Eye (tissue), 1 donor: ENCODE measurements around the gene ZBTB16.
A peak's percentile ranks its signal among the peaks of the same experiment; 100 is the strongest.

Experiments used
- DNase-seq: peaks from one replicate; pipeline ENCODE4 v3.0.0-alpha.2; 2015

The ZBTB16 gene

DNA sequence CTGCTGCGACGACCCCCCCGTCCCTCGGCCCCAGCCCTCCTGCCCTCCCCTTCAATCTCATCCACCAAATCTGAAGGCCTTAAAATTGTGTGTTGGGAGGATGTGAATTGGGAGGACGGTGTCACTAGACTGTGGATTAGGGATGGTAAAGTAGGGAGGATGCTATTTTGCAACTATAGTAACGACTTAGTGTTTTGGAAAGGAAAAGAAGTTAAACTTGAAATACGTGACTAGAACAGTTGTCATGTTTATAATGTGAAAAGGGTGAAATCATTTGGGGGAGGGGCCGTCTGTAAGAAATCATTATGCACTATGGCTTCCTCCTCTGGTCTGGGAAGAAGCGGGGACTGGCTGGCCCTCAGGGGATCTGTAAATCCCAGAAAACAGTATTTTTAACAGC, 193.3 kb downstream of the ZBTB16 start:
- no peak for DNase-seq

DNA sequence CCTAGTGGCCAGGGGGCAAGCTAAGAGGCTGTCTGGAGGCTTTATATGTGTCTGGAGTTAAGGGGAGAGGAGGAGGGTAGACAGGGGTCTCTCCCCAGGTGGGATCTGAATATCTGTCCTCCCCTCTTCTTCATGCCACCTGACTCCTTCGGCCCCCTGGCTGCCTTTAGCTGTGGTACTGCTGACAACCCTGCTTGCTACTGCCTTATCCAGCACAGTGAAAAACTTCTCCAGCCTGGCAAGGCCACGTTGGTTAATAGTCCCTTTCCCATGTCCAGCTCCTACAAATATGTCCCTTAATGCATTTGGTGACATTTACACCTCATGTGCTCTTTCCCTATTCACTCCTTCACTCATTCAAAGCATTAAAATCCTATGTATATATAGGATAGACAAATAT, 194.3 kb downstream of the ZBTB16 start:
- no peak for DNase-seq

DNA sequence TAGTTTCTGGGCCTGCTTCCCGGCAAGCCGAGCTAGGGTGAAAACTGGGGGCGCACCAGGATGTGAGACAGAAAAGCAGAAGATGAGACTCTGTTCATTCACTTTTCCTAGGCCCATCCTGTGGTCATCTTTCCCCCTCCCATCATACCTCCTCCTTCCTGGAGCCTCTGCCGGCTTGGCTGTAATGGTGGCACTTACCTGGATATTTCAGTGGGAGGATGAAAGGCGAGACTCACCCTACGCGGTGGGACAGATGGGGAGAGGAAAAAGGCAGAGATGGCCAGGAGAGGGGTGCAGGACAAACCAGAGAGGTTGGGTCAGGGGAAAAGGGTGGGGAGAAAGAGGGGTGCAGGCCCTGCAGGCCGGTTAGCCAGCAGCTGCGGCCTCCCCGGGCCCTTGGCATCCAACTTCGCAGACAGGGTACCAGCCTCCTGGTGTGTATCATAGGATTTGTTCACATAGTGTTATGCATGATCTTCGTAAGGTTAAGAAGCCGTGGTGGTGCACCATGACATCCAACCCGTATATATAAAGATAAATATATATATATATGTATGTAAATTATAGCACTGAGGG, 195.1 kb downstream of the ZBTB16 start:
- DNase-seq = no peak

DNA sequence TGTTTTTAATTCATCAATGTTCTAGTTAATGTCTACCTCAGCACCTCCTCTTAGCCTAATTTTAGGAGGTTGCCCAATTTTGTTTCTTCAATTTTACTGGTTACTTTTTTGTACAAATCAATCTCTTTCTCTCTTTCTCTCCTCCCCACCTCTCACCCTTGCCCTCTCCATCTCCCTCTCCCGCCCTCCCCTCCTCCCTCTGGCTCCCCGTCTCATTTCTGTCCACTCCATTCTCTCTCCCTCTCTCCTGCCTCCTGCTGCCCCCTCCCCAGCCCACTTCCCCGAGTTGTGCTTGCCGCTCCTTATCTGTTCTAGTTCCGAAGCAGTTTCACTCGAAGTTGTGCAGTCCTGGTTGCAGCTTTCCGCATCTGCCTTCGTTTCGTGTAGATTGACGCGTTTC, 195.8 kb downstream of the ZBTB16 start:
- DNase-seq = no peak

DNA sequence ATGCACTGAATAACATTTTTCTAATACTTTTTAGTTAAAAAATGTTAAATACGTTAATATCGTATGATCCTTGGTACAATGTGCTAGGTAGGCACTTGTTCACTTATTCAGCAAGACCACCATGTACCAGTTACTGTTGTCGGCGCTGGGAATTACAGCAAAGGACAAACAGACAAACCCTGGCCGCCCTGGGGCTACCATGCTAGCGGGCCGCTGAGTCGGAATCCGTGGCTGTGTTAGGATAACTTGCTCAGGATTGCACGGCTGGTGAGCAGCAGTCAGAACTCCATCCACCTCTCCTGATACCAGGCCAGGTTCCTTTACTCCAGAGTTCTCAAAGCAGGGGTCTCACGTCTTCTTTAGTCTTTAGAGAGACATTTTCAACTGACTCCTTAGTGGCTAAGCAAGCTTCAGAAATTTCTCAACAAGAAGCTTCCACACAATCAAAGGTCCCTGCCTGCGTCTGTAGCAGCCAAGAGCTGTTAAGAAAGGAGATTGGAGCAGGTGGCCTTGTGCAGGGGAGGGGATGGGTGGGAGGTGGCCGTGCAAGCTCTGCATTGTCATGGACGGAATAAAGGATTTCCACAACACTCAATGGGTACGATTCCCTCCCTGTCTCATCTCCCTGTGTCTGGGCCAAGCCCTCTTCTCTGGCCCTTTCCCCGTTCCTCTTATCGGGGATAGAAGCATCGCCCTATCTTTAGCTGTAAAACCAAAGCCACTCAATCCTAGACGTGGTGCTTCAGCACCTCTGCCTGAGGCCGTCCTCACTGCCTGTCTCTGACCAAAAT, 196.9 kb downstream of the ZBTB16 start:
- DNase-seq = peak; percentile 60

DNA sequence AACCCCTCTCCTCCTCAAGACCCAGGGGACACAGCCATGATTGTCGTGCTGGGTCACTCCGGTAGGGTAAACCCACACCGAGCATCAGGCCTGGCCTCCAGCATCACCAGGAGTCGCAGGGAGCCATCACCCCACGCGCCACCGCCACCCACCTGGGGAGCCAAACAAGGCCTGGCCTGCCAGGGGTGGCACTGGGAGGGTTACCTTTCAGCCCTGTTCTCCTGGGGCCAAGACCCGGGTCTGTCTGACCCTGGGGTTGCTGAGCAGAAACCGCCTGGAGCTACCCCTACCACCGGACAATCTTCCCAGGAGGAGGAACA, 197.4 kb downstream of the ZBTB16 start:
- DNase-seq = no peak

DNA sequence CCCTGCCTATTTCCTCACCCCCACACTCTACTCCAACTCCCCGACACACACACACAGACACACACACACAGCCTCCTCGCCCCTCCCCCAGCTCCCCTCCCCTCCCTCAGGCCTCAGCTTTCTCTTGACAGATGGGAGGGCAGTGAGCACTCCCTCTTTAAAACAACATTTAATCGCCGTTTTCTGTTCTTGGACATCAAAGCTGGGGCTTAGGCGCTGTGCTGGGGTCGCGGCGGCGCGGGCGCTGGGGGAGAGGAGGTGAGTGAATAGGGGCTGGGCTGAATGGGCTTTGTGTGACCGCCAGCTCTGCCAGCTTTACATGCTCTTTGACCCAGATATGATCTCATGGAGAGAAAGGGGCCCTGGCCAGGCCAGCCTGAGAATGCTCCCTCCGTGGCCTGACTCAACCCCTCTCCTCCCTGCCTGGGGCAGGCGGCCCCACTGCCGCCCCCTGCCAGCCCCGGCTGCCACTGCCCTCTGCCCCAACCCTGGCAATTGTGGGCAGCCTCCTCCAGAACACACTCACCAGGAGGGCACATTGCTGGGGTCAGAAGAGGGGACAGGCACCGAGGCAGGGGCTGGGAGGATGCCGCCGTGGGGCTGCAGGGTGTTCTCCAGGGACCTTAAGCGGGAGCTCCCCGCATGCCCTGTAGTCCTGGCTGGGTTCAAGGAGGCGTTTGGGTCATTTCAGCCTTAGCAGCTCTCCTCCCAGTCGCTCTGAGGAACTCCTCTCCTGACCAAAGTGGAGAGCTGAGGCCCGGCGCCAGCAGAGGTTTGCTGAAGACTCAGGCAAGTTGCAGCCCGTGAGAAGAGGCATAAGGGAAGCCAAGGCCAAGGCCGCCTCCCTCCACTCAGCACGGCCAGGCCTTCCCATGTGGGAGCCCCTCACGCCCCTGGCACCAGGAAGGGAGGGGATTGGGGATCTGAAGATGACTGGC, 198.4 kb downstream of the ZBTB16 start:
- peak; percentile 88 for DNase-seq

DNA sequence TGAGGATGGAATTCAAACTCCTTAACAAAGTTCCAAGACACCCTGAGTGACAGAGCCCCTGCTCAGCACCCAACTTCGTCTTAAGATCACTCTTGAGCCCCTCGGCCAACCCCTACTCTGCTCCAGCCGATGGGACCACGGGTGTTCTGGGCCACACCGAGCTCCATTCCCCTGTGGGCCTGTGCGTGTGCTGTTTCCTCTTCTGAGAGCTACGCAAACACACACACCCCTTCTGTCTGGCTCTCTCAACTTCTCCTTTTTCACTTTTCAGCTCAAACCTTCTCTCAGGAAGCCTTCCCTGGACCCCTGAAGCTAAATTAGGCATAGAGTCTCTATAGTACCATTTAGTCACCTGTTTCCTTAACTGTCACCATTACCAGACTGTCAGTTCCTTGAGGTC, 199.2 kb downstream of the ZBTB16 start:
- no peak for DNase-seq

DNA sequence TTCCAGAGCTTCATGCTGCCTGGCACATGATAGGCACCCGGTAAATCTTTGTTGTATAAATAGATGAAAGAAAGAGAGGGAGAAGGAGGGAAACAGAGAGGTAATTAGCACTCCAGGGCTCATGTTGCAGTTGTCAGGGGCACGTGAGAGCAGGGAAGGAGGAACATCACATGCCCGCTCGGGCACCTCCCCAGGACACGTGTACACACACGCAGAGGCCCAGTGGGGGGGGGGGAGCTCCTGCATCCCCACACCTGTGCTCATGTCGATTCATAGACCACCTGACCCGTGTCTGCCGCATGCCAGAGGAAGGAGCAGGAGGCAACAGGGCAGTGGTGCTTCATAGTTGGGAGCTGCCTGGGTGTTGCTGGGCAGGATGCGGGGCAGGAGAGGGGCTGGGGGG, 199.6 kb downstream of the ZBTB16 start:
- DNase-seq = no peak

DNA sequence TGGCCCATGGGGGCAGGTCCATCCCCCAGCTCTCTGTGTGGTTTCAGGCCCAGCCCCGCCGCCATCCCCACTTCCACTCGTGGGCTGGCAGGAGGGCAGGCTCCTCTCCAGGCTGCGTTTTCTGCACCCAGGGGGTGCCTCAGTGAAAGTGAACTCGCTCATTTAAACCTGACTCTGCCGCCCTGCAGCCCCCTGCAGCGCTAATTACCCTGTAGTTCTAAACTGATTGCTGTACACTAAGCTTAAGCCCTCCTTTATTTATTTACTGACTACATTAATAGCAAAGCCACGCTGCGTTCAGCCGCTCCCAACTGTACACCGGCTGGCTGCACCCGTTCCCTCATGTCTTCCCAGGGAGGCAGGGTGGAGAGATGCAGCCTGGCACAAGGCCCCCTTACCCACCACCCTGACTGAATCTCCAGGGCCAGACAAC, 200.1 kb downstream of the ZBTB16 start:
- no peak for DNase-seq

DNA sequence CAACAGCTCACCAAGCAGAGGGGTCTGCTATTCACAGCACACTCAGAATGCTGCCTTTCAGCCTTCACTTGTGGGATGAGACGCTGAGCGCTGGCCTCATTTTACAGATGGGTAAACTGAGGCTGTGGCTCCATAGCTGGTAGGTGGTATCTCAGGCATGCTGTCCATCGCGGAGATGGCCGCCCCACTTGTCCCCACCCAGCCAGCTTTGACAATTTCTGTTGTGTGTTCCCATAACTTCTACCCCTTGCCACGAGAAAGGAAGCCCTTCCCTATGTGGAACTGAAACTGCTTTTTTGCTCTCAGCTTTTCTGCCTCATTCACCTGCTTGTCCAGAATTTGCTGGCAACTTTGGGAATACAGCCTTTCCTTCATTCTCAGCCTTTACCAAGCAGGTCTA, 200.6 kb downstream of the ZBTB16 start:
- DNase-seq = no peak

DNA sequence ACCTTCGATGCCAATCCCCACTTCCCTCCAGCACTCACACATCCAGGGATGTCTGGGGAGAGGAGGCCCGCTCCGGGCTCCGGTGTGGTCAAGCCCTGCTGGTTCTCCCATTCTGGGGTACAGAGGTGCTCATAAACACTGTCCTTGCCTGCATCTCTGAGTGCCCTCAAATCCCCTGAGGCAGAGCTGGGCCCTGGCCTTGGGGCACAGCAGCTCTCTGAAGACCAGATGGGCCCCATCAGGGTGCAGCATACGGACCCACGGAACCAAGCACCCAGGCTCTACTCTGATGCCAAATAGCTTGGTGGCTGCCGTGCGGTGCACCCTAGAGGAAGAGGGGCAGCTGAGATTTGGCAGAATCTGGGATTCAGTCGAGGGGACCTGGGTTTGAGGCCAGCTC, 201.0 kb downstream of the ZBTB16 start:
- no peak for DNase-seq

DNA sequence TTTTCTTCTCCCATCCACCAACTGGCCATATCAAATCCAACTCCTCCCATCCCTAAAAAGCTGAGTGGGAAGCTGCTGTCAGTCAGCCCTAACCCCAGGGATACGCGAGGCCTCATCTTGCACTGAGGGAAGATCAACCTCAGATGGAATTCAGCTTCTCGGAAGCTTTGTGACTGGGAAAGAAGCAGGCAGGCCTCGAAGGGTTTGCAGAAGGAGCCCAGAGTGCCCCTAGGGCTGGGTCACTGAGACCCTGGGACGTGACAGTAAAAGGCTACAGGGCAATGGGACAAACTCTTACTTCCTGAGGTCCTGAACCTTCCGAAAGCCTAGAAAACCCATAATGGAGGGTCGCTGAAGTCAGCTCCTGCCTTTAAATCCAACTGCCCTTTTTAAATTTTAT, 202.3 kb downstream of the ZBTB16 start:
- DNase-seq = no peak

DNA sequence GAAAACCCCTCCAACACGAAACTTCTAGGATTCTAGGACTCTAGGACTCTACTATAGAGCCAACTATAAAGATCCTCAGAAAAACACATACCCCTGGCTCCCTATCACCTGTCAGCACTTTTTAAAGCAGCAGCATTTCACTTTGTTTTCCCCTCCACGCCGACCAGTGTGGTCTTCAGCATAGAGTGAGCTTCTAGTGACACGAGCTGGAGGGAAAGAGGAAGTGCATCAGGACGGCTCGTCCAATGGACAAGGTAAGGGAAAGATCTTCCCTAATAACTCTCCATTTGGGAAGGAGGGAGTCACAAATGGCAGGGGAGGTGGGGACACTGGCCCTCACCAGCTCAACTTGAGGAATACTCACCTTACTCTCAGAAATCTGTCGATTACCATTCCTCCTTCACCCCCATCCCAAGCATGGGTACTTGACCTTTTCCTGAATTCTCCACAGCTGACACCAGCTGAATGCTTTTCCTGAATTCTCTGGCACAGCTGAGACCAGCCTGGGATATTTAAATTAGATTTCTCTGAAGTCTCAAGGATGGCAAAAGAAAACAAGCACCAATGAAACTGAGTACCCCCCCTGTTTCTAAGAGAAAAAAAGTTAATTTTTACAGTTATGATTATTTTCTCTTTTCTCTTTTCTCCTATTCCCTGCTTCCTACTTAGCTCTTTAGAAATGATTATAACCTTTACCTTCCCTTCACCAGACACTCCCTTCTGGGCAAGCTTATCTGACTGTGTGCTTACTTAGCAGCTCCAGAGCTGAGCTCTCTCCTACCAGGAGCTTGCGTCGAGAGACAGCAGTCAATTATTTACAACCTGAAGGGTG, 203.4 kb downstream of the ZBTB16 start:
- peak; percentile 87 for DNase-seq

DNA sequence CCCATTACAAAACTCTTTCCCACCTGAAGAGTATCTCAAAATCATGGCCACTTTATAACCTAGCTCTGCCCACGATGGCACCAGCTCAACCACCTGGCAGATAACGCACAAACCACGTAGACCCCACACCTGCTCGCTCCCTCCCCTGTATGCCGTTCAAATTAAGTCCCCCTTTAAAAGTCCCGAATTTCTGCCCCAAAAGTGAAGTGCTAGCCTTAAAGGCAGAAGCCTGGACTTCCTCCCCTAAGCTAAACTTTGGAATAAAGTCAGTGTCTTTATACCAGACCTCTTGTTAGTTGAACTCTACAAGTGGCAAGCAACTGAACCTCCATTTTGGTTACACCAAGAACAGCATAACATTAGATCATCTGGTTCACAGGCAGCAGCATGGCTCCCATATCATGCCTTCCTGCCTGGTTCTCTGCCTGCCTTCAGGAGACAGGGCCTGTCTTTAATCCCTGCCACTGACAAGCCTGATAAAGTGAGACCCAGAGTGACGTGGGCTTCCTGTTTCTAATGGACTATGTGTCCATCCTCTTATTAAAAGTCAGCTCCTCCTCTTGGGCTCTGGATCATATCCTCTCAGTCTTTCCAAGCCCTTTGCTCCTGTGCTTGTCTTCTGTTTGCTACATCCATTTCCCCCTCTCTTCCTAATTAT, 204.1 kb downstream of the ZBTB16 start:
- DNase-seq = no peak

DNA sequence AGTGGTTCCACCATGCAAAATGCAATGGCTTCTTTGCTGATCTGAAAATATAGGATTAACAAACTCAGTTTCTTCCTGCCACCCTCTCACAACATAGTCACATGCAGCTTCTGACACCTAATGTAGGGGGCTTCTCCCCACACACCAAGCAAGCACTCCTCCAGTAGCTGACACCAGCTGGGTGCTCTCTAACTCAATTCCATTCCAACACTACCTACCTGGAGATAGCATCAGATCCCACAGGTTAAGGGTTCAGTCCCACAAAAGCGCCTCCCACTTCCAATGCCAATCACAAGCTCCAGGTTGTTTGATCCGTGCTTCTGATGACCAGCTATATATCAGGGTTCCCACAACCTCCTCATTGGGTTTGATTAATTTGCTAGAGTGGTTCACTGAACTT, 204.9 kb downstream of the ZBTB16 start:
- DNase-seq = no peak

DNA sequence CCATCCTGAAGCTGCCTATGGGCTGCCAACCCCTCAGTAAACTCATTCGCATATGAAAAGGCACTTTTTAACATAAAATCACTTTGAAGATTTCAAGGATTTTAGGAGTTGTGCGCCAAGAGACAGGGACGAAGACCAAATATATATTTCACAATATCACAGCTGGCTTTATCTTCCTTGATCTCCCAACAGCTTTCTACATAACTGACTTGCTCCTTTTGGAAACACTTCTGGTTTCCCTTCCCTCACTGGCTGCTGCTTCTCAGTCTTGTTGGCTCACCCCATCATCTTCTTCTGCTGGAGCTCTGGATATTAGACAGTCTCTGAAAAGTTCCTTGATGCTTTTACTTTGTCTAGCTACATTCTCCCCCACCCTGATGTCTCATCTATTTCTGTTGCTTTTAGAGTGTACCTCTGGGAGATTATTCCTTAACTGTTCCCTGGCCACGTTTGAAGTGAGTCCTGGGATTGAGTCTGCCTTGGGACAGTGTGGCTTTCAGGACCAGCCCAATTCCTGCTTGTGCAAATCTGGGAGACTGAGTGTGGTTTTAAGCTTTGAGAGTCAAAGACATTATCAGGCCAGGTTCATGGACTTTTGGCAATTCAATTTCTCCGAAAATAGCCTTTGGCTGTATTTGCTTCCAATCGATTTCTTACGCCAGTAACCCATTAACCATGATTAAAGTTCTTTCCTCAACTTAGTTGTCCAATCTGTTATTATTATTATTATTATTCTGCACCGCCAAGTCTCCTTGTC, 205.8 kb downstream of the ZBTB16 start:
- DNase-seq = no peak

DNA sequence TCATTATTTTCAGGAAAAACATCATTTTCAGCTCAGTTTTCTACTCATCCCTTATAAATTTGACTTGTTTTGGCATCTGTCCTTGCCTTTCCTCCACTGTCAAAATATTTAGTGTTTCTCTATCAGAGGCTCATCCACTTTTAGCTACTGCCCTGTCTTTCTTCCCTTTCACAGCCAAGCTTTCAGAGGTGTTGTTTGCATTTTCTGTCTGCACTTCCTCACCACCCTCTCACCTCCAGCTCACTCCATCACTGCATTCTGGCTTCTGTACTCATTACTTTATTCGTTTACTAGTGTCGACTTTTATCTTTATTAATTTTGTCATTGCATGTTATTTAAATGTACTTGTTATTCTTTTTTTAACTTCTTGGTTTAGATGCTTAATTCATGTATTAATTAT, 210.0 kb downstream of the ZBTB16 start:
- DNase-seq = no peak

DNA sequence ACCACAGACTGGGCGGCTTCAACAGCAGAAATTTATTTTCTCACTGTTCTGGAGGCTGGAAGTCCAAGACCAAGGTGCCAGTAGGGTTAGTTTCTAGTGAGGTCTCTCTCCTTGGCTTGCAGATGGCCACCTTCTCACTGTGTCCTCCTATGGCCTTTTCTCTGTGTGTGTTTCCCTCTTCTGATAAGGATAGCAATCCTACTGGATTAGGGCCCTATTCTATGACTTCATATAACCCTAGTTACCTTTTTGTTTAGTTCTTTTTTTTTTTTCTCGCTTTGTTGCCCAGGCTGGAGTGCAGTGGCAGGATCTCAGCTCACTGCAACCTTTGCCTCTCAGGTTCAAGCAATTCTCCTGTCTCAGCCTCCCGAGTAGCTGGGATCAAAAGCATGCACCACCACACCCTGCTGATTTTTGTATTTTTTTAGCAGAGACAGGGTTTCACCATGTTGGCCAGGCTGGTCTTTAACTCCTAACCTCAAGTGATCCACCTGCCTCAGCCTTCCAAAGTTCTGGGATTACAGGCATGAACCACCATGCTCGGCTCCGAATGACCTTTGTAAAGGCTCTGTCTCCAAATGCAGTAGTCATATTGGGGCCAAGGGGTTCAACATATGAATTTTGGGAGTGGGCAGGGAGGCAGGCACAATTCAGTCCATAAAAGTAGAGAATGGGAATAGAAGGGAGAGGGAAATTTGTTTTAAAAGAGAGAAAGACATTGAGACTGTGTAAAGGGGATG, 211.2 kb downstream of the ZBTB16 start:
- DNase-seq = no peak

DNA sequence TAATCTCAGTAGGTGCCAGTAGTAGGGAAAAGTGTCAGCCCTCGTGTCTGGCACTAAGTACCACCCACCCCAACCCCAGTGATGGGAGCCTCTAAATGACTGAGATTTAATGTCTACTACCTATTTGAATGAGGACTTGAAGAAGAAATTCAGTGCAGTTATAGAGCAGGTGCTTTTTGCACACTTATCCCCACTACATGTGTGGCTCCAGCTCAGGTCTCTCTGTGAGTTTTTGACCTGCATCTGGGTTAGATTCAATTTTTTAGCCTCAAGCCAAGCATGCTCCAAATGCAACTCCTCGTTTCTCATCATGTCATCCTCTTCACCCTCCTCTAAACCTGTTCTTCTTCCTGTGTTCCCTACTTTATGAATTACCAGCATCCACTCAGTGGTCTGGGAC, 211.8 kb downstream of the ZBTB16 start:
- no peak for DNase-seq

DNA sequence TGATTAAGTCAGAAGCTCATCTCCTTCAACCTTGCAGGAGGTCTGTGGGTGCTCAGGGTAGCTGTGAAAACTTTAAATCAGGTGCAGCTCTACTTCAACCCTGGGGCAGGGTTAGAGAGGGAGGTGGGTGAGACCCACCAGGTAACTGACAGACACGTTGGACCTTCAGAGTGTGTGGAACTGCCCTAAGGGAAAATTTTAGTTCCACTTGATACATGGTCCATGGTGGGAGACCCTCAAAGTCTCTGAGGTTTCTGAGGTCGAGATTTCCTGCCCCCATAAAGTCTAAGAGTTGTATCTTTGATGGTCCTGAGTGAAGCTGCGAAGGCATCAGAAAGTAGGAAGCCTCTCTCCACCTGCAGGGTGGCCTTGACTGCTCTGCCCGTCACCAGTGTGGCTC, 212.8 kb downstream of the ZBTB16 start:
- no peak for DNase-seq
